Activated CD4-positive, alpha-beta memory T cell treated with anti-CD3 and anti-CD28 coated beads for 36 hours (primary cell): ENCODE results near the gene RAPGEF2. TPM values are rescaled to one million over a fixed set of nuclear protein-coding genes. Genes with fewer than 3 reads are reported as not detected.
"Not testable (repeated sequence)": the region's sequence is repeated elsewhere in the genome, so short reads cannot be mapped to it uniquely, and the experiment has no call there.

Source experiments
- CTCF ChIA-PET: fragments of 350-600 bp; sonication (Branson Sonifier 250); formaldehyde crosslinking; loops from one replicate; lab custom pipeline; 2021; ENCODE audit warnings: antibody characterized with exemption, inconsistent platforms; lab: Charles Lee
- POLR2A ChIA-PET: fragments of 350-600 bp; sonication (Branson Sonifier 250); formaldehyde crosslinking; loops from one replicate; lab custom pipeline; 2021; ENCODE audit warnings: antibody characterized with exemption; lab: Charles Lee
- DNase-seq: peaks from one replicate; pipeline ENCODE4 v3.0.0-alpha.2; 2020
- H3K27ac Mint-ChIP-seq: one replicate; pipeline ENCODE4 v1.8.0; 2021; ENCODE audit warnings: mixed read lengths
- H3K27me3 Mint-ChIP-seq: one replicate; pipeline ENCODE4 v1.8.0; 2021; ENCODE audit warnings: mixed read lengths
- H3K36me3 Mint-ChIP-seq: one replicate; pipeline ENCODE4 v1.8.0; 2021; ENCODE audit warnings: mixed read lengths
- H3K4me1 Mint-ChIP-seq: one replicate; pipeline ENCODE4 v1.8.0; 2021; ENCODE audit warnings: low read depth, mixed read lengths
- H3K4me3 Mint-ChIP-seq: one replicate; pipeline ENCODE4 v1.8.0; 2021; ENCODE audit warnings: mild to moderate bottlenecking, mixed read lengths
- H3K9me3 Mint-ChIP-seq: one replicate; pipeline ENCODE4 v1.8.0; 2021; ENCODE audit warnings: mixed read lengths
- intact Hi-C: fragments of 100-400 bp; cut with micrococcal nuclease; formaldehyde crosslinking; loops from one replicate; pipeline ENCODE4 v1.15.1; 2023
- total RNA-seq, 2 experiments: library from RNA; stranded (reverse); gene quantifications; one replicate each; pipeline ENCODE4 v1.2.3, GENCODE V29; 2021

RAPGEF2 gene
- total RNA-seq, 2 experiments from 2014 or later, result 18.6 to 22.0 TPM

DNA sequence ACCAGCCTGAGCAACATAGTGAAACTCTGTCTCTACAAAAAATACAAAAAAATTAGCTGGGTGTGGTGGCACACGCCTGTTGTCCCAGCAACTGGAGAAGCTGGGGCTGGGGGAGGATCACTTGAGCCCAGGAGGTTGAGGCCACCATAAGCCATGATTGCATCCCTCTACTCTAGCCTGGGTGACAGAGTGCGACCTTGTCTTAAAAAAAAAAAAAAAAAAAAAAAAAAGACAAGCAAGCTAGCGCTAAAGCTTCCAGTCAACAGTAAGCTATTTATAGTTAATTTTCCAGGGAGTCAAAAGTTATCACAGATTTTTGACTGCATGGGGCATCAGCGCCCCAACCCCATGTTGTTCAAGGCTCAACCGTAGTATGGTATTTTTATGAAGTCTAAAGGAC is 273.4 kb downstream of the RAPGEF2 start:
- H3K27me3 Mint-ChIP-seq, result peaks cover 4% of the 10 kb centered on the region
- no peaks in the 10 kb centered on the region for H3K36me3 Mint-ChIP-seq
- DNase-seq, result no peak
- no peak overlapping the region for H3K27ac Mint-ChIP-seq
- H3K9me3 Mint-ChIP-seq, result no peaks in the 10 kb centered on the region
- ChIA-PET CTCF (no interaction called here), POLR2A (no interaction called here)
- intact Hi-C loops, result no loop called here
- no peak overlapping the region for H3K4me3 Mint-ChIP-seq
- H3K4me1 Mint-ChIP-seq, result no peaks in the 10 kb centered on the region

DNA sequence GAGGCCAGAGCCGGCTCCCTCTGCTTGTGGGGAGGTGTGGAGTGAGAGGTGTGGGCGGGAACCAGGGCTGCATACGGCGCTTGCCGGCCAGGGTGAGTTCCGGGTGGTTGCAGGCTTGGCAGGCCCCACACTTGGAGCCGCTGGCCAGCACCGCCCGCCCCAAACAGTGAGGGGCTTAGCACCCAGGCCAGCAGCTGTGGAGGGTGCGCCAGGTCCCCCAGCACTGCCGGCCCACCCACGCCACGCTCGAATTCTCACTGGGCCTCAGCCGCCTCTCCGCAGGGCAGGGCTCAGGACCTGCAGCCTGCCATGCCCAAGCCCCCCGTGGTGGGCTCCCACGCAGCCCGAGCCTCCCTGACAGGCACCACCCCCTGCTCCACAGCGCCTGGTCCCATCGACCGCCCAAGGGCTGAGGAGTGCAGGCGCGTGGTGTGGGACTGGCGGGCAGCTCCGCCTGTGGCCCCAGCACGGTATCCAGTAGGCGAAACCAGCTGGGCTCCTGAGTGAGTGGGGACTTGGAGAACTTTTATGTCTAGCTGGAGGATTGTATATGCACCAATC is 275.3 kb downstream of the RAPGEF2 start:
- Mint-ChIP-seq H3K36me3 (no peaks in the 10 kb centered on the region), H3K4me1 (no peaks in the 10 kb centered on the region), H3K27me3 (peaks cover 8% of the 10 kb centered on the region), H3K4me3 (no peak overlapping the region), H3K9me3 (no peaks in the 10 kb centered on the region), H3K27ac (no peak overlapping the region)
- ChIA-PET POLR2A (no interaction called here), CTCF (no interaction called here)
- intact Hi-C loops, result no loop called here
- DNase-seq, result no peak

DNA sequence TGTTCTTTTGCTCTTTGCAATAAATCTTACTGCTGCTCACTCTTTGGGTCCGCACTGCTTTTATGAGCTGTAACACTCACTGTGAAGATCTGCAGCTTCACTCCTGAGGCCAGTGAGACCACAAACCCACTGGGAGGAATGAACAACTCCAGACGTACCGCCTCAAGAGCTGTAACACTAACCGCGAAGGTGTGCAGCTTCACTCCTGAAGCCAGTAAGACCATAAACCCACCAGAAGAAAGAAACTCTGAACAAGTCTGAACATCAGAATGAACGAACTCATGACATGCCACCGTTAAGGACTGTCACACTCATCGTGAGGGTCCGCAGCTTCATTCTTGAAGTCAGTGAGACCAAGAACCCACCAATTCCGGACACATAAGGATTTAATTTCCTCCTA is 276.2 kb downstream of the RAPGEF2 start:
- POLR2A ChIA-PET, H3K4me3 Mint-ChIP-seq, intact Hi-C loops, H3K36me3 Mint-ChIP-seq, H3K9me3 Mint-ChIP-seq, H3K27me3 Mint-ChIP-seq, H3K27ac Mint-ChIP-seq, CTCF ChIA-PET, H3K4me1 Mint-ChIP-seq, DNase-seq: not testable (repeated sequence)

DNA sequence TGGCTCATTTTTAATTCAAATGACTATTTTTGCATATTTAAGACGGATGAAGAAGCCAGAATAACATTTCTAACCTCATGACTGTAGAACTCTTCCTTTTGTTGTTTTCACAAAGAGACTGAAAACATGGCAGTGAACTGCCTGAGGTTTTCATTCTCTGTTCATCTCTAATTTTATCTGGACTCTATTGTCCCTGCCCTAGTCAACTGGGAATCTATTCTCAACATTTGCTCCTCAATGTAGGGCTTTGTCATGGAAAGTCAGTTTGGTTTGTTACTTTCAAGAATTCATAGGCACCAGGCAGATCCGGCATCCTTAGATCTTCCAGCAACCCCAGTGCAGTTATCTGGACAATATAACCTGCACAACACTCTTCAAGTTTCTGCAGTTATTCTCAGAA is 277.0 kb downstream of the RAPGEF2 start:
- Mint-ChIP-seq H3K4me3 (no peak overlapping the region), H3K9me3 (no peaks in the 10 kb centered on the region), H3K4me1 (no peaks in the 10 kb centered on the region), H3K36me3 (no peaks in the 10 kb centered on the region), H3K27ac (no peak overlapping the region), H3K27me3 (peaks cover 9% of the 10 kb centered on the region)
- ChIA-PET POLR2A (no interaction called here), CTCF (no interaction called here)
- intact Hi-C loops, result no loop called here
- DNase-seq, result no peak

DNA sequence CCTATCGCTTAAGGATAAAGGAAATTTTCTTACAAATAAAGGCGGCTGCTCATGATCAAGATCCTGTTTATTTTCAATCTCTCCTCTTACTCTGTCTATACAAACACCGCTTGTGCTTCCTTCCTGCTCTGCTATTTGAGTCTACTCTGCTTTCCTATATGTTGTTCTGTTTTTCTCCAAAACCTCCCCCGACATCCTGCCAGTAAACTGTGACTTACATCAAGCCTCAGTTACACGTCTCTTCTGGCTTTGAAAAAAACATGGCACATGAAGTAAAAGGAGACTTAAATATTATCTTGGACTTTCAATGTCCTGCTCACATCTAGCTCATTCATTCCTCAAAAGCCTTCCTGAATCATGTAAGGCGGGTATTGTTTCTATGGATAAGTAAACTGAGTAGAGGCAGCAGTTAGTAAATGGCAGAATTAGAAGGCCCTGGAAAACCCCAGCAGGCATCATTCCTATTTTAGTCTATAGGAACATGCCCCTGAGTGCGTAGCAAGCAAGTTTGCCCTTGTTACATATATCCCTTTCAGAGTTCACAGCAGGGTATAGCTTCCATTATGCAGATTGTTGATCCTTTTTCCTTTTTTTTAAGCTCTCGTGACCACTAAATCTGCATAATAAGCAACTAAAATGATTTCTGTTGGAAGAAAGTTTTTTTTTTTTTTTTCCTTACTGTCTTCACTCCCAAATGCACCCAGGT is 280.1 kb downstream of the RAPGEF2 start:
- Mint-ChIP-seq H3K4me1 (no peaks in the 10 kb centered on the region), H3K4me3 (no peak overlapping the region), H3K27ac (no peak overlapping the region), H3K27me3 (peaks cover 12% of the 10 kb centered on the region), H3K9me3 (peaks cover 5% of the 10 kb centered on the region), H3K36me3 (no peaks in the 10 kb centered on the region)
- DNase-seq, result no peak
- CTCF ChIA-PET, result no interaction called here
- intact Hi-C loops, result no loop called here
- POLR2A ChIA-PET, result no interaction called here

DNA sequence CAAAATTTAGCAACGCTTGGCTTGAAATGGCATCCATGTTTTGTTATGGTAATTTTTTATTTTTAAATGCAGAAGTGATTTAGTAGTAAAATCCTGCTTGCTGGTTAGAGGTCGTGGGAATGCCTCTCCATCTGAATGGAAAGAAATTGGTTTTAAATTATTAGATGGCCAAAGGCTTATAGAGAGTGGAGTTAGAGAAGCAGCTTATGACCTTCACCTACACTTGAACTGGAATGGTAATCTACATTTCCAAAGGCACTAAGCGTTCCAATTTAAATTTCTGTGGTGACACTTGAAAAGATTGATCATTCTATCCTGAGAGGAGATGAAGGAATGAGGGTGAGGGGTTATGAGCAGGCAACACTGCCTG is 280.7 kb downstream of the RAPGEF2 start:
- no peak for DNase-seq
- Mint-ChIP-seq H3K4me3 (no peak overlapping the region), H3K27ac (no peak overlapping the region), H3K9me3 (peaks cover 5% of the 10 kb centered on the region), H3K4me1 (no peaks in the 10 kb centered on the region), H3K27me3 (peaks cover 15% of the 10 kb centered on the region), H3K36me3 (no peaks in the 10 kb centered on the region)
- CTCF ChIA-PET, result no interaction called here
- intact Hi-C loops, result no loop called here
- POLR2A ChIA-PET, result no interaction called here

DNA sequence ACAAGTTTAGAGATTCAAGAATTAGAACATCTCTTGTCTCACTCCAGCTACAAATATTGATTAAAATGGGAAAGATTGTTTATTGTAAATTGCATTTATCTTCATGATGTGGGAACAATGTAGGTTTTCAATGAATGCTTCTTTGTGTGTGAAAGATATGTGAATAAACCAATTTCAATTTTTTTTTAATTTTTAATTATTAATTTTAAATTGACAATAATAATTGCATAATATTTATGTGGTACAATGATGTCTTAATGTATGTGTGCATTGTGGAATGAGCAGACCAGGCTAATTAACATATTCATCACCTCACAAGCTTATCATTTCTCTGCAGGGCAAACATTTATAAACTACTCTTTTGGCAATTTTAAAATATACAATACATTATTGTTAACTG is 281.1 kb downstream of the RAPGEF2 start:
- no peak for DNase-seq
- intact Hi-C loops, result no loop called here
- POLR2A ChIA-PET, result no interaction called here
- H3K27ac Mint-ChIP-seq, result no peak overlapping the region
- H3K9me3 Mint-ChIP-seq, result peaks cover 5% of the 10 kb centered on the region
- H3K27me3 Mint-ChIP-seq, result peaks cover 15% of the 10 kb centered on the region
- no peaks in the 10 kb centered on the region for H3K4me1 Mint-ChIP-seq
- CTCF ChIA-PET, result no interaction called here
- H3K4me3 Mint-ChIP-seq, result no peak overlapping the region
- H3K36me3 Mint-ChIP-seq, result no peaks in the 10 kb centered on the region

DNA sequence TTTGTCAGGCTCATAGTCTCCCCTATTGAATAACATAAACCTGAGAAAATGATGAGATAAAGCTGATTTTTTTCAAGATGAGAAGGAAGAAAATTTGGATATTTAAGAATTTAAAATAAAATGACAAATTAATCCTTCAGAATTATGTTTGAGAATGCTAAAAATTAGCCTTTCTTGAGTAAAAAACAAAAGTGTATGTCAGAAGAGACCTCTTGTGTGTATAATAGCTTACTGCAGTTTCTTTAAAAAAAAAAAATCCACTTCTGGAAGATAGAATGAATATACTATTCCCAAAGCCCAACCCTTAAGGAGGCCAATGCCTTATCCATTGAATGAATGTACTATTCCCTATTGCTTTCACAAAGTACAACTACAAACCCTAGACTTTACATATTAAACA is 281.8 kb downstream of the RAPGEF2 start:
- Mint-ChIP-seq H3K4me1 (no peaks in the 10 kb centered on the region), H3K27me3 (peaks cover 17% of the 10 kb centered on the region), H3K4me3 (no peak overlapping the region), H3K36me3 (no peaks in the 10 kb centered on the region), H3K9me3 (peaks cover 5% of the 10 kb centered on the region), H3K27ac (no peak overlapping the region)
- intact Hi-C loops, result no loop called here
- DNase-seq, result no peak
- CTCF ChIA-PET, result no interaction called here
- POLR2A ChIA-PET, result no interaction called here

DNA sequence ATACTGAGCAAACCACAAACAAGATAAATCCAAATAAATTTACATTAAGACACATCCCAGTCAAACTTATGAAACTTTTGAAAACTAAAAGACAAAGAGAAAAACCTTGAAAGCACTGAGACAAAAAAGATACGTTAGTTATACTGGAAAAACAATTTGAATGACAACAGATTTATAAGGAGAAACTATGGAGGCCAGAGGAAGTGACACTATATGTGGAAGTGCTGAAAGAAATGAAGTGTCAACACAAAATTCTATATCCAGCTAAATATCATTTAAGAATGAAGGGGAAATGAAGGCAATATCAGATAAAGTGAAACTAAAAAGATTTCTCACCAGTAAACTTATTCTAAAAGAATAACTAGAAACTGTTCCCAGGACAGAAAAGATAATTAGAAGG is 283.7 kb downstream of the RAPGEF2 start:
- Mint-ChIP-seq H3K4me1 (peaks cover 3% of the 10 kb centered on the region), H3K9me3 (peaks cover 5% of the 10 kb centered on the region), H3K27ac (no peak overlapping the region), H3K36me3 (no peaks in the 10 kb centered on the region), H3K4me3 (no peak overlapping the region), H3K27me3 (peaks cover 19% of the 10 kb centered on the region)
- intact Hi-C loops, result no loop called here
- ChIA-PET CTCF (no interaction called here), POLR2A (no interaction called here)
- no peak for DNase-seq

DNA sequence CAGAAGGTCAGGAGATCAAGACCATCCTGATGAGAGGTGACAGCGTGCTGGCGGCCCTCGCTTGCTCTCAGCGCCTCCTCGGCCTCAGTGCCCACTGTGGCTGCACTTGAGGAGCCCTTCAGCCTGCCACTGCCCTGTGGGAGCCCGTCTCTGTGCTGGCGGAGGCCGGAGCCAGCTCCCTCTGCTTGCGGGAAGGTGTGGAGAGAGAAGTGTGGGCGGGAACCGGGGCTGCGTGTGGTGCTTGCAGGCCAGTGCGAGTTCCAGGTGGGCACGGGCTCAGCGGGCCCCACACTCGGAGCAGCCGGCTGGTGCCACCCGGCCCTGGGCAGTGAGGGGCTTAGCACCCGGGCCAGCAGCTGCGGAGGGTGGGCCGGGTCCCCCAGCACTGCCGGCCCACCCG is 286.9 kb downstream of the RAPGEF2 start:
- Mint-ChIP-seq H3K27me3 (peaks cover 18% of the 10 kb centered on the region), H3K9me3 (peaks cover 5% of the 10 kb centered on the region), H3K36me3 (no peaks in the 10 kb centered on the region), H3K4me1 (peaks cover 3% of the 10 kb centered on the region), H3K4me3 (no peak overlapping the region), H3K27ac (no peak overlapping the region)
- intact Hi-C loops, result no loop called here
- POLR2A ChIA-PET, result no interaction called here
- CTCF ChIA-PET, result no interaction called here
- no peak for DNase-seq

DNA sequence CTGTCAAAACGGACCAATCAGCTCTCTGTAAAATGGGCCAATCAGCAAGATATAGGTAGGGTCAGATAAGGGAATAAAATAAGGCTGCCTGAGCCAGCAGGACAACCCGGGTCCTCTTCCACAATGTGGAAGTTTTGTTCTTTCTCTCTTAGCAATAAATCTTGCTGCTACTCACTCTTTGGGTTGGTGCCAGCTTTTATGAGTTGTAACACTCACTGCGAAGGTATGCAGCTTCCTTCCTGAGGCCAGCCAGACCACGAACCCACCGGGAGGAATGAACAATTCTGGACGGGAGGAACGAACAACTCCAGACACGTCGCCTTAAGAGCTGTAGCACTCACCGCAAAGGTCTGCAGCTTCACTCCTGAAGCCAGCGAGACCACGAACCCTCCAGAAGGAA is 287.8 kb downstream of the RAPGEF2 start:
- intact Hi-C loops, result no loop called here
- DNase-seq, result no peak
- Mint-ChIP-seq H3K9me3 (peaks cover 5% of the 10 kb centered on the region), H3K27me3 (peaks cover 15% of the 10 kb centered on the region), H3K27ac (no peak overlapping the region), H3K36me3 (no peaks in the 10 kb centered on the region), H3K4me3 (no peak overlapping the region), H3K4me1 (peaks cover 3% of the 10 kb centered on the region)
- CTCF ChIA-PET, result interaction anchor here (1.2 kb wide), 1 partner anchor 188 kb away, joined by 3 read pairs; no protein-coding TSS in a partner anchor
- POLR2A ChIA-PET, result no interaction called here

DNA sequence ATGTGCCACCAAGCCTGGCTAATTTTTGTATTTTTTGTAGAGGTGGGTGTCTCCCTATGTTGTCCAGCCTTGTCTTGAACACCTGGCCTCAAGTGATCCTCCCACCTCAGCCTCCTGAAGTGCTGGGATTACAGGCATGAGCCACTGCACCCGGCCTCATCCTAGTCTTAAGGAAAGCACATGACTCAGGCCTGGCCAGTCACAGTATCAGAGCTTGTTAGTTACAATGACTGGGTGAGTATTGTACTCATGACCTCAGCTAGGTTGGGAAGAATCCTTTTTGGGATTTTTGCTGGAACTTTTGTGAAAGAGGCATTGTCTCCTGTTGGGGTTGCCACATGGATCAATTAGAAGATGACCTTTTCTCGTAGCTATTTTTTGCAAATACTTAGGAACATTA is 292.8 kb downstream of the RAPGEF2 start:
- Mint-ChIP-seq H3K36me3 (no peaks in the 10 kb centered on the region), H3K4me3 (no peak overlapping the region), H3K9me3 (no peaks in the 10 kb centered on the region), H3K27me3 (peaks cover 9% of the 10 kb centered on the region), H3K4me1 (peaks cover 2% of the 10 kb centered on the region), H3K27ac (no peak overlapping the region)
- POLR2A ChIA-PET, result no interaction called here
- no peak for DNase-seq
- CTCF ChIA-PET, result no interaction called here
- intact Hi-C loops, result no loop called here

DNA sequence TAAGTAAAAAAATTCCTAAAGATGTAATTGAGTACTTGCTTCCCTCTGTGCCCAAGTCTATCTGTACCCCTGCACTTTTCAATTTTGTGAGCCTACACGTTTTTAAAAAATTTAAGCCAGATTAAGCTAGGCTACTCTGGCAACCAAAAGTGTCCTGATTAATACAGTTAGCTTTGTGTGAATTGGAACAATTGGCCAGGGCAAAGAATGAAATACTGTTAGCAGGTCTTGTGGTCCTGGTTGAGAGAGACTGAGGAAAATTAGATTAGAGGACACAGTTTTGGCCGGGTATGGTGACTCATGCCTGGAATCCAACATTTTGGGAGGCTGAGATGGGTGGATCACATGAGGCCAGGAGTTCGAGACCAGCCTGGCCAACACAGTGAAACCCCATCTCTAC is 293.3 kb downstream of the RAPGEF2 start:
- ChIA-PET POLR2A (no interaction called here), CTCF (no interaction called here)
- Mint-ChIP-seq H3K27ac (no peak overlapping the region), H3K9me3 (no peaks in the 10 kb centered on the region), H3K27me3 (peaks cover 9% of the 10 kb centered on the region), H3K36me3 (no peaks in the 10 kb centered on the region), H3K4me1 (no peaks in the 10 kb centered on the region), H3K4me3 (no peak overlapping the region)
- DNase-seq, result no peak
- intact Hi-C loops, result no loop called here
